Inflammatory macrophage treated with lipopolysaccharide for 1 hour (primary cell): ENCODE measurements around the gene PCCA.
A peak's percentile ranks its signal among the peaks of the same experiment; 100 is the strongest.
"Not testable (repeated sequence)": the region's sequence is repeated elsewhere in the genome, so short reads cannot be mapped to it uniquely, and the experiment has no call there.

ENCODE experiments used
- DNase-seq, 2 donors: peaks; one replicate each; pipeline ENCODE4 v3.0.0-alpha.2; 2020 to 2022

Gene PCCA

GRCh38 chr13:100314132-100314910, 225.4 kb downstream of the PCCA start:
- DNase-seq = no peak

GRCh38 chr13:100315522-100315921, 226.6 kb downstream of the PCCA start:
- no peak for DNase-seq

DNA sequence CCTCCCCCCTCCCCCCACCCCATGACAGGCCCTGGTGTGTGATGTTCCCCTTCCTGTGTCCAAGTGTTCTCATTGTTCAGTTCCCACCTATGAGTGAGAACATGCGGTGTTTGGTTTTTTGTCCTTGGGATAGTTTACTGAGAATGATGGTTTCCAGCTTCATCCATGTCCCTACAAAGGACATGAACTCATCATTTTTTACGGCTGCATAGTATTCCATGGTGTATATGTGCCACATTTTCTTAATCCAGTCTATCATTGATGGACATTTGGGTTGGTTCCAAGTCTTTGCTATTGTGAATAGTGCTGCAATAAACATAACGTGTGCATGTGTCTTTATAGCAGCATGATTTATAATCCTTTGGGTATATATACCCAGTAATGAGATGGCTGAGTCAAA, 229.6 kb downstream of the PCCA start:
- DNase-seq = not testable (repeated sequence)

GRCh38 chr13:100323937-100324336, 235.0 kb downstream of the PCCA start:
- peak in 1 of 2 donors; percentile 7 for DNase-seq

GRCh38 chr13:100330662-100331061, 241.8 kb downstream of the PCCA start:
- no peak for DNase-seq

- no peak for DNase-seq
Observed at GRCh38 chr13:100333141-100333540, 244.2 kb downstream of the PCCA start.

- no peak for DNase-seq
Observed at GRCh38 chr13:100334214-100334613, 245.3 kb downstream of the PCCA start.

- no peak for DNase-seq
Observed at GRCh38 chr13:100336795-100337516, 248.1 kb downstream of the PCCA start.

GRCh38 chr13:100338275-100338674, 249.4 kb downstream of the PCCA start:
- DNase-seq = peak in 1 of 2 donors; percentile 47

GRCh38 chr13:100339411-100339940, 250.6 kb downstream of the PCCA start:
- no peak for DNase-seq

DNA sequence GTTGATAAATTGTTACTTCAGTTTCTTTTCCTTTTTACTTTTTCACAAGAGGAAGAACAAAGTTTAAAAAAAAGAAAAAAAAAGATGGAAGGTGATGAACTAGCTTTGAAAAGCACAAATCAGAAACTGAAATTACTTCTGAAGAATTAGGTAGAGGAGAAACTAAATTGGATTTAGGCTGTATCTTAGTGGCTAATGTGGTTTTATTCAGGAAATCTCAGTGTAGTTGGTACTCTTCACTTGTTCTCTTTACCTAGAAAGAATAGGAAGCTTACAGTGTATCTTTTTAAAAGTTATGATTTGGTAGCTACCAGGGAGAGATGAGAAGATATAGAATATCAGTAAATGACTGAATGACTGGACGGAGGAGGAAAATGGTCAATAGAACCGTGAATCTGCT, 252.0 kb downstream of the PCCA start:
- no peak for DNase-seq

- DNase-seq = no peak
Observed at GRCh38 chr13:100341327-100341726, 252.4 kb downstream of the PCCA start.

- no peak for DNase-seq
Observed at GRCh38 chr13:100344544-100344943, 255.7 kb downstream of the PCCA start.

DNA sequence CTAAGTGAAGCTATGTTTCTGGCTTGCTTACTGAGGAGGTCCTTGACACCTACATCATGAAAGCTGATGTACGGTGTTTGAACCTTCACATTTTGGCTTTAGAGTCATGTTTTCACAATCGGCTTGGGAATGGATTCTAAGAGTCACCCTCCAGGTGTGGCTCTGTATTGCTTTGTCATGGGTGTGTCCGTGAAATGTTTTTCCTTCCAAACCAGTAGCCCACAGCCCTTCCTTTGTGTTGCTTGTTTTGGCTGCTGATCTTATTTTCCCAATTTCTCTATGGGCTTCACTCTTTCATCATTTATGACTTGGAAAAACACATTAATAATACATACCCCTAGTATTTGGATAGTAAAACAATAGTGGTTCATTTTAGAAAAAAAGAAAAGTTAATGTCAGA, 259.1 kb downstream of the PCCA start:
- no peak for DNase-seq

DNA sequence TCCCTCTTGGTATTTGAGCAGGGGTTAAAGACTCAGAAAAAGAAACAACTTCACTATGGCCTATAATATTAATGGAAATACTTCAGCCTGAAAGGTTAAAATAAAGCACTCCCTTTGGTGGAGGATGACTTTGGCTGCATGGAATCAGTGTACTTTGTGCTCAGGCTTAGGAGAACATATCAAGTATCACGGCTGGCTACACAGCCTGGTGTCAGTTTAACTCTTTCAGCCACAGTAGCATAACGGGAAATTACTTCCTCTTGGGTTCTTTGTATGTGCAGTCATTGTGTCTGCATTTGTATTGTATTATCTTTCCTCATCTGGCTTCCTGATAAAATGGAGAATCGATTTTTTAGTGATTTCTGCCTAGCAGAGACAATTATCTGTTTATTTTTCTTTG, 260.7 kb downstream of the PCCA start:
- no peak for DNase-seq

GRCh38 chr13:100350601-100351000, 261.7 kb downstream of the PCCA start:
- DNase-seq = no peak

DNA sequence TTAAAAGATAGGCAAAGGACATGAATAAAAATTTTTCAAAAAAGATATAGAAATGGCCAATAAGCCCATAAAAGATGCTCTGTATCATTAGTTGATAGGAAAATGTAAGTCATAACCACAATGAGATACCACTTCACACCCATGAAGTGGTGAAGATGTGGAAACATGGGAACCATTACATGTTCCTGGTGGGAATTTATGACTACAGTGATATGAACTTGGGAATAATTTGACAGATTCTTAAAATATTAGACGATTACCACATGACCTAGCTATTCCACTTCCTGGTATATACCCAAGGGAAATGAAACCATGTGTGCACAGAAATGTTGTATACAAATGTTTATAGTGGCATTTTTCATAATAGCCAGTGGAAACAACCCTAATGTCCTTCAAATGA, 267.5 kb downstream of the PCCA start:
- no peak for DNase-seq

DNA sequence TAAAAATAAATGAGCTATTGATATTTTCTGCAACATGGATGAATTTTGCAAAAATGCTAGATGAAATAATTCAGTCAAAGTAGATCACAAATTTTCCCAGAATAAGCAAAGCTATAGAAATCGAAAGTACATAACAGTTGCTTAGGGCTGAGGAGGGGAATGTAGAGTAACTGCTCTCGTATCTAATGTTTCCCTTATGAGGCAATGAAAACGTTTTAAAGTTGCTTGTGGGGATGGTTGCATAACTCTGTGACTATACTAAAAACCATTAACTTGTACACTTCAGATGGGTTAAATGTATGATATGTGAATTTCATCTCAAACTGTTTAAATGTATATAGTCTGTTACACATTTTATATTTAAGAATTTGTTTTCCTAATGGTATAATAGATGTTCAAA, 268.0 kb downstream of the PCCA start:
- DNase-seq = peak in 1 of 2 donors; percentile 25

GRCh38 chr13:100357764-100358163, 268.9 kb downstream of the PCCA start:
- no peak for DNase-seq

DNA sequence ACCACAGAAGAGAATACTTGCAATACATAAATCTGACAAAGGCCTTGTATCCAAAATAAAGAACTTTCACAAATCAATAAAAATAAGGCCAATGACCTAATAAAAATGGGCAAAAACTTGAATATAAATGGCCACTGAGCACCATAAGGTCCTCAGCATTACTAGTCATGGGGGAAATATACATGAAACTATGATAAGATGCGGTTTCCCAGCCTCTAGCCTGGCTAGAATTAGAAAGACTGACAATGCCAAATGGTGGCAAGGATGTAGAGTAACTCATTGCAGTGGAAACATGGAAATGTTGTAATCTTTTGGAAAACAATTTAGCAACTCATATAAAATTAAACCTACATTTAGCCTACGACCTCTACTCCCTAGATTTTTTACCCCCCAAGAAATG, 272.6 kb downstream of the PCCA start:
- DNase-seq = no peak

- DNase-seq = no peak
Observed at GRCh38 chr13:100362371-100362770, 273.5 kb downstream of the PCCA start.

GRCh38 chr13:100362781-100363180, 273.9 kb downstream of the PCCA start:
- DNase-seq = no peak

DNA sequence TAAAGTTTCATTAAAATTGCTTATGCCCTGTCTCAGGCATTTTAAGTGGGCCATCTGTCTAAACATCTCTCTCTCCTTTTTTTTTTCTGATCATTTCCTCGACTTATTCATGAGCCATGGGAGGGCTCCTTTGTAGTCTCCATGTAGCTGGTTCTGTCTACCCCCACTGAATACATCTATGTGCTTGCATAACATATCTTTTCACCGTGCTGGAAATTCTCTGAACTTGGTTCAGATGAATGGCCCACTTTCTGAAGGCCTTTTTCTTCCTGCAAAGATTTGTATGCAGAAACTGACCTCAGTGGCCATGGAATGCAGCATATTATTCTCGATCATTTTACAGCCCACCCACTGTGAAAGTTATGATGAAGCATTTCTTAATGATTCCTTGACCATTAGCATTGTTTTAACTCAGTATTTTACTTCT, 274.4 kb downstream of the PCCA start:
- no peak for DNase-seq

DNA sequence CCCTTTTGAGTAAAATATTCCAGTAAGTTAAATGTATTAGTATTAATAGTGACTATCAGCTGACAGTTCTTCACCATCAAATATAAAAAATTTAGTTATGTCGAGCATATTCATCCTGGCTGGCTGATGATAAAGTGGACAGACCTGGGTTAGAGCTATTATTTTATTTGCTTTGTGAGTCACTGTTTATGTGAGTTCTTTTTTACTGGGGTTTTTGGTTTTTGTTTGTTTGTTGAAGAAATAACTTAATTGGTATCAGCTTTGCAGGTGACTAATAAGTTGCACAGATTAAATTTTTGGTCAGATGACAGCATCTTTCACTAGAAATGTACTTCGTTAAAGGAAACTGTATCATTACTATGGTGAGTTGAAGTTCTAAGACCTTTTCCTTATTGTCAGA, 275.0 kb downstream of the PCCA start:
- no peak for DNase-seq
